Spinal cord (tissue), 10 donors: ENCODE measurements around the gene PPP2R2C. TPM values are rescaled to one million over a fixed set of nuclear protein-coding genes. Genes with fewer than 3 reads are reported as not detected.

Experiments used
- DNase-seq, 6 donors: peaks; one replicate each; pipeline versions ENCODE4 v3.0.0 to v3.0.0-alpha.2; 2013 to 2015; ENCODE audit warnings: low spot score in 6 of 6, low read depth in 4 of 6
- H3K27ac ChIP-seq: one replicate; pipeline ENCODE4 v1.5.1; 2013; ENCODE audit warnings: low read depth, low read length, control low read depth
- H3K27me3 ChIP-seq: one replicate; pipeline ENCODE4 v1.6.1; 2013; ENCODE audit warnings: low read length; ENCODE audit not compliant: control insufficient read depth, insufficient read depth
- H3K36me3 ChIP-seq: one replicate; pipeline ENCODE4 v1.6.1; 2013; ENCODE audit warnings: low read length; ENCODE audit not compliant: control insufficient read depth, insufficient read depth
- H3K4me1 ChIP-seq: one replicate; pipeline ENCODE4 v1.6.1; 2013; ENCODE audit warnings: low read length; ENCODE audit not compliant: control insufficient read depth, insufficient read depth
- H3K4me3 ChIP-seq: one replicate; pipeline ENCODE4 v1.5.1; 2013; ENCODE audit warnings: low read depth, low read length, control low read depth
- H3K9me3 ChIP-seq: one replicate; pipeline ENCODE4 v1.6.1; 2013; ENCODE audit warnings: low read length; ENCODE audit not compliant: control insufficient read depth, insufficient read depth
- WGBS: methylation state at CpG from one replicate; pipeline ENCODE4 v1.1.5; 2013; ENCODE audit warnings: missing lambda C conversion rate; ENCODE audit not compliant: insufficient coverage; 5-methylcytosine and 5-hydroxymethylcytosine counted together
- polyA plus RNA-seq, 2 donors: library from polyadenylated mRNA; unstranded; fragments of 120-200 nt; gene quantifications; one replicate each; pipeline ENCODE4 v1.2.1, GENCODE V29; 2013; ENCODE audit not compliant: insufficient read length in 2 of 2
- total RNA-seq, 2 donors: library from RNA; depleted of rRNA in 1 of 2; stranded (reverse); fragments of 120-200 nt in 1 of 2; fragments of >200 nt in 1 of 2; gene quantifications; one replicate each; pipeline versions ENCODE4 v1.2.3 to v1.2.4, GENCODE V29; 2013 to 2014
- donor health status: healthy.

The PPP2R2C gene
- total and polyA plus RNA-seq, 4 donors = 17.2 to 114 (median 75.1) TPM

DNA sequence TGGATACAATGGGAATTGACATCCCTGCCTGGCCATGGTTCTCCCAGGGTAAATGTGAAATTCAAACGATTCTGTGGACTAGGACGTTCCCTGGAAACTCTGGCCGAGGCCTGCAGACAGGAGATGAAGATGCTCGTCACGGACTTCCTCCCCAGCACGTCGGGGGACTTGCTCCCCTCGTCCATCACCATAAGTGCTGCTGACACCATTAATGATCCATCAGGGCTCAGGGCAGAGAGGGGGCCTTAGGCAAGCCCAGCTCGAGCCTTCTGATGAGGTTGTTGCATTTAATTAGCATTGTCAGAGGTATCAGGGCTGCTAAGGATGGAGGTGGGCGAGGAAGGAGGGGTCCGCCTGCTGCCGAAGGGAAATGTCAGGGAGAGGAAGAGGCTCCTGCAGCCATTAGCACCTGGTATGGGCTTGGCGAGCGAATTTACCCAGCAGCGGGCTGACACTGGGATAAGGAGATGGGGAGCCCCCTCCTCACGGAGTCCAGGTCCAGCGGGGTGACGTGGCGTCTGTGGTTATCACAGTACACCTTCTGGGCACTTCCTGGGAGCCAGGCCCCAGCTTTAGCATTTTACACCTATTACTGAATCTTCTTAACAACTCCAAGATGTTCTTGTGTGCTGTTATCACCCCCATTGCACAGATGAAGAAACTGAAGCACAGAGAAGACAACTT is 83.1 kb downstream of the PPP2R2C start:
- Histone ChIP-seq H3K9me3 (no peaks in the 10 kb centered on the region), H3K27ac (no peak overlapping the region), H3K4me3 (no peak overlapping the region), H3K27me3 (no peaks in the 10 kb centered on the region), H3K4me1 (peaks cover 42% of the 10 kb centered on the region), H3K36me3 (peaks cover 8% of the 10 kb centered on the region)
- 62% methylated on average over 16 of the region's 19 CpGs for WGBS
- peak in 1 of 6 donors; percentile 74 for DNase-seq

DNA sequence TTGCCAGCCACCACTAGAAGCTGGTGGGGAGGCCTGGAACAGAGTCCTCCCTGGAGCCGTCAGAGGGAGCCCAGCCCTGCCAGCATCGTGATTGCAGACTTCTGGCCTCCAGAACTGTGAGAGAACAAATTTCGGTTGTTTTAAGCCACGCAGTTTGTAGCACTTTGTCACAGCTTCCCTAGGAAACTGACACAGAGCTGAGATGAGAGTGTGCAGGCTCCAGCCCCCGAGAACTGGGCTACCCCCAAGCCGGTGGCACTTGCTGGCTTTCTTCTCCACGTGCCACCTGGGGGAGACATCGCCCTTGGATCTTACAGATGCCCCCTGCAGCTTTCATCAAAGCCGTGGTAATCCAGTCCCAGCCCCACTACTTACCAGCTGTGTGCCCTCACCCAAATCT is 83.7 kb downstream of the PPP2R2C start:
- Histone ChIP-seq H3K4me1 (peaks cover 44% of the 10 kb centered on the region), H3K36me3 (peaks cover 8% of the 10 kb centered on the region), H3K27me3 (no peaks in the 10 kb centered on the region), H3K27ac (no peak overlapping the region), H3K9me3 (no peaks in the 10 kb centered on the region), H3K4me3 (no peak overlapping the region)
- 50% methylated on average over 9 of the region's 9 CpGs for WGBS
- DNase-seq = no peak

DNA sequence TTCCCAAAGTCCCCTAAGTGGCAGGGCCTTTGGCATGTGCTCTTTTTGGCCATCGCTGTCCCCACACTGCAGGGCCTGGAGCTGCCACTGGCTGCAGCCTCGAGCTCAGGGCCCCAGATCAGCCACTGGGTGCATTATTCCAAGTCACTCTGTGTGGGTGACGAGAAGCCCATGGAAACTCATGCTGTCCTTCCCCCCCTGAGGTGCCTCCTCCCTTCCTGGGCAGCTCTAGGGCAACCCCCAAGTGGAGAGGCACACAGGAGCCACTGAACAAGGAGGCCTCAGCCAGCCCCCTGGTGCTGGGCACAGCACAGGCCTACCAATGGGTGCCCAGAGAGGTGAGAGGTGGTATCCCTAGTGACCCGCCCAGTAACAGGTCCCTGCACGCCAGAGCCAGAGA is 84.5 kb downstream of the PPP2R2C start:
- H3K36me3 ChIP-seq = peaks cover 6% of the 10 kb centered on the region
- H3K27me3 ChIP-seq = no peaks in the 10 kb centered on the region
- WGBS = 75% methylated on average over 3 of the region's 5 CpGs
- peaks cover 46% of the 10 kb centered on the region for H3K4me1 ChIP-seq
- no peaks in the 10 kb centered on the region for H3K9me3 ChIP-seq
- DNase-seq = no peak
- no peak overlapping the region for H3K27ac ChIP-seq
- no peak overlapping the region for H3K4me3 ChIP-seq

DNA sequence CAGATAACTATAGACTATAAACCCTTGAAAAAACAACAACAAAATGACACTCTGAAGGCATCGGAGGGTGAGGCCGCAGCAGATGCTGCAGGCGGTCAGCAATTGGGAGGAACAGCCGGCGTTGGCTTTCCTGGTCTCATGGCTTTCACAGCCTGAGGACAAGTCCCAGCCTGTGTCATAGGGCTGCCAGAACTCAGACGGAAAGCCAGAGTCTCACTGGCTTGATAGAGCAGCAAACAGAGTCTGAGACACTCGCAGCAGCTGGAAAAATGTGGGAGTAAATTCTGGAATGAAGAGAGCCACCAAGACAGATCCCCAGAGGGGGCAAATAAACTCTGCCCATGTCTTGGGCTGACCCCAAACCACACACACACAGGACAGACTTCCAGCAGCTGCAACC is 86.3 kb downstream of the PPP2R2C start:
- Histone ChIP-seq H3K27me3 (no peaks in the 10 kb centered on the region), H3K9me3 (no peaks in the 10 kb centered on the region), H3K36me3 (peaks cover 6% of the 10 kb centered on the region), H3K4me1 (peaks cover 51% of the 10 kb centered on the region), H3K27ac (no peak overlapping the region), H3K4me3 (no peak overlapping the region)
- WGBS = 52% methylated on average over 6 of the region's 7 CpGs
- peak in 2 of 6 donors; percentile 22 to 47 for DNase-seq

DNA sequence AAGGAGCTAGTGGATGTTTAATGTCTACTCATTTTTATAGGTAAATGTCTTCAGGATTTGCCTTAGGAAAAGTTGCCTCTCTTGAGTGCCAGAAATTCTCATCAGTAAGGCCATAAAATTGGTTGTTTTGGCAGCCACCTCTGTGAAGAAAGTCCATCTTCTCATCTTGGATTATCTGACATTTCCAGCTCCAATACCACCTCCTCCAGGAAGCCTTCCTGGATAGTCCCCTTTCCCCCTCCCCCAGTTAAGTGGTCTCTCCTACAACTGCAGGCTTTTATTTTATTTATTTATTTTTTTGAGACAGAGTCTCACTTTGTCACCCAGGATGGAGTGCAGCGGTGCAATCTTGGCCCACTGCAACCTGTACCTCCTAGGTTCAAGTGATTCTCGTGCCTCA is 87.1 kb downstream of the PPP2R2C start:
- 93% methylated on average over 2 of the region's 2 CpGs for WGBS
- DNase-seq = no peak
- H3K36me3 ChIP-seq = peaks cover under 1% of the 10 kb centered on the region
- no peak overlapping the region for H3K4me3 ChIP-seq
- peaks cover 47% of the 10 kb centered on the region for H3K4me1 ChIP-seq
- no peak overlapping the region for H3K27ac ChIP-seq
- H3K9me3 ChIP-seq = no peaks in the 10 kb centered on the region
- no peaks in the 10 kb centered on the region for H3K27me3 ChIP-seq

DNA sequence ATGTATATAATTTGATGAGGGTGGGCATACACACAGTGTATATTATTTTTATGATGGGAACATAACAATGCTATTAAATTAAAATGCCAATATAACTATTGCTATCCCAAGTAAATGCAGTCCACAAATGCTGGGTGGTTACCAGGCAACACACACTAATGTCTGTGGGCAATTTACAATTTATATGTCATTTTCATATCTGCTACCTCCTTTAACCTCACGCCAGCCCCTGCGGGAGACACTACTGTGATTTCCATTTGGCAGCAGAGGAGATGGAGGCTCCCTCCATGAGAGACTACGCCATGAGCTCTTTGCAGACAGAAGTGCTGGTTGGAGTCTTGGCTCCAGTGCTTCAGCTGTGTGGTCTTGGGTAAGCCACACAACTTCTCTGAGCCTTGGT is 87.9 kb downstream of the PPP2R2C start:
- WGBS = 40% methylated on average over 1 of the region's 3 CpGs
- Histone ChIP-seq H3K27me3 (no peaks in the 10 kb centered on the region), H3K4me1 (peaks cover 47% of the 10 kb centered on the region), H3K27ac (no peak overlapping the region), H3K4me3 (no peak overlapping the region), H3K36me3 (no peaks in the 10 kb centered on the region), H3K9me3 (no peaks in the 10 kb centered on the region)
- DNase-seq = peak in 1 of 6 donors; percentile 76

DNA sequence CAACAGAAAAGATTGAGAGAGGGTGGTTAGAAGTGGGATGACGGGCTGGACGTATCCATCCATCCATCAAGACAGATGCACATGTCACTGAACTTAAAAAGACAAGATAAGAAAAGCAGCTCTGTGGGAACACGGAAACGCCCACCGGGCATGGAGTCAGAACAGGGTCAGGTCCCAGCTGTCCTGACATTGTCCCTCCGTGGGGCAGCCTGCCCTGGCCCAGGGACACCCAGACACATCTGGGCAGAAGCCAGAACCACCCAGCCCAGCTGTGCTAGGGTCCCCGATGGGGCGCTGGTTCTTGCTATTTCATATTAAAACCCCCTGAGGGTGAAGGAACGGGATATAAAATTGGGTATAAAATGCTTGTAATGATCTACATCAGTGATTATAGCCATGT is 88.5 kb downstream of the PPP2R2C start:
- peak in 1 of 6 donors; percentile 52 for DNase-seq
- no peaks in the 10 kb centered on the region for H3K36me3 ChIP-seq
- H3K9me3 ChIP-seq = no peaks in the 10 kb centered on the region
- no peak overlapping the region for H3K27ac ChIP-seq
- 55% methylated on average over 7 of the region's 9 CpGs for WGBS
- H3K4me3 ChIP-seq = no peak overlapping the region
- peaks cover 42% of the 10 kb centered on the region for H3K4me1 ChIP-seq
- no peaks in the 10 kb centered on the region for H3K27me3 ChIP-seq

DNA sequence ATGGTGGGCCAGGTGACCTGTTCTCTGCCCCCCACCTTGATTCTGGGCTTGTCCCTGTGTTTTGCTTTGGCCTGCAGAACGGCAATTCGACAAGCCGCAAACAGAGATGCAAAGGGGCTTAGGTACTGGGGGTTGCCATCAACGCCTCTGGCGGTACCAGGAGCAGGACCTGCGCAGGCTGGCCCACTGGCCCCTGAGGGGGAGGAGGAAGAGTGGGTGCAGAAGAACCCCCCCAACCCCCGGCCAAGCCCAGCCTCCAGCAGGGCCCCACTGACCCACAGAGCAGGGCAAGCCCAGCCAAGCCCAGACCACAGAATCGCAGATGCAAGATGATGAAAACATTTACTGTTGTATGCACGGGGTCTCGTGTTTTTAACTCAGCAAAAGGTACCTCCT is 89.4 kb downstream of the PPP2R2C start:
- Histone ChIP-seq H3K4me3 (no peak overlapping the region), H3K36me3 (peaks cover 6% of the 10 kb centered on the region), H3K9me3 (no peaks in the 10 kb centered on the region), H3K27me3 (no peaks in the 10 kb centered on the region), H3K4me1 (peaks cover 40% of the 10 kb centered on the region), H3K27ac (no peak overlapping the region)
- WGBS = 82% methylated on average over 7 of the region's 10 CpGs
- DNase-seq = no peak

DNA sequence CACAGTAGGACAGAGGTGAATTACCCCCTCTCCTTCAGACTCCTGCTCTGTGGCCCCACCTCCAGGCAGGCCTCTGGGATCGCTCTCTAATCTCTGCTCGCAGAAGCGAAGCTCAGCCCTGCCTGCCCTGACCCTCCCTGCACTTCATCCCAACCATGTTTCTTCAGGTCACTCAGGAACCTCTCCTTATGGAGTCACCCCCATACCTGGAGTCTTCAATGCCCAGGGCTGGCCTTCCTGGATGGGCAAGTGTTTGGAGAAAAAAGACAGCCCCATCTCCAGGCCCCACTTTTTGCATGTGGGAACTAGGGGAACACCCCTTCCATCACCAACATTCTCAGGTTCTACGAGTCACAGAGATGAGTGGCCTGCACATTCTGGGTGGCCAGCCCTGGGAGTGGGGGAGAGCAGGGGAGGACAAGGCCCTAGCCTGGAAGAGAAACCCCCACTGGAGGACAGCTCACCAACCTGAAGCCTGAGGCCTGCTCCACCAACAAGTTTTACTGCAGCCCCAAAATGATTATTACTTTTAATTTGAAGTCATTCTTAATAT is 90.8 kb downstream of the PPP2R2C start:
- Histone ChIP-seq H3K4me3 (no peak overlapping the region), H3K27me3 (no peaks in the 10 kb centered on the region), H3K27ac (no peak overlapping the region), H3K4me1 (peaks cover 40% of the 10 kb centered on the region), H3K36me3 (peaks cover 19% of the 10 kb centered on the region), H3K9me3 (no peaks in the 10 kb centered on the region)
- DNase-seq = no peak
- 94% methylated on average over 3 of the region's 4 CpGs for WGBS

DNA sequence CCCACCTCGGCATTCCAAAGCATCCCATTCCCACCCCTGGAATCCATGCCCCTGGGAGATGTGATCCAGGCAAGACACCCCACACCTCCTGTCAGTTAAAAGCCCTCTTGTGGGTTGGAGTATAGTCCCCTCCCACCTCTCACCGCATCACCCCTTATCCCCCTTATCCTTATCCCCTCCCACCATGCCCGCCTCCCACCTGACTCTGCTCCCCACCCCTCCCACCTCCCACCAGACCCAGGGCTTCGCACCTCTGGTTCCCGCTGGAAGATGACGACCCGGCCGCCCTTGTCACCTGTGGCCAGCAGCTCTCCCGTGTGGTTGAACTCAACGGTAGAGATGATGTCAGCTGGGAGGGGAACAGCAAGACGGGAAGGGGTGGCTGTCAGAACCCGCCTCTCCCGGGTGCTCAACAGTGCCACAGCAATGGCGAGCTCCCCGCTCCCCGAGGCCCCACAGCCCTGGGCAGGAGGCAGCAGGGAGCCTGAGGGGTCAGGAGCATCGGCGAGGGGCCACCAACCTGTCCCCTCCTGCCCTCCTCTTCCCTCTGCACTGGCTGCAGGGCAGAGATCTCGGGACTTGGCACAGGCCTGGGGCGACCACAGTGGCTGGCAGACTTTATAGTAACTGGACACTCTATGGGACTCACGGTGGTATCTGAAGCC is 91.5 kb downstream of the PPP2R2C start:
- no peaks in the 10 kb centered on the region for H3K27me3 ChIP-seq
- no peaks in the 10 kb centered on the region for H3K9me3 ChIP-seq
- peaks cover 34% of the 10 kb centered on the region for H3K4me1 ChIP-seq
- no peak overlapping the region for H3K27ac ChIP-seq
- no peak overlapping the region for H3K4me3 ChIP-seq
- peaks cover 24% of the 10 kb centered on the region for H3K36me3 ChIP-seq
- WGBS = 70% methylated on average over 16 of the region's 21 CpGs
- no peak for DNase-seq
